Left hindlimb (tissue), 1 donor: Measurements from ENCODE around the gene ZRSR2.
A peak's percentile ranks its signal among the peaks of the same experiment; 100 is the strongest.
"Not testable (repeated sequence)": the region's sequence is repeated elsewhere in the genome, so short reads cannot be mapped to it uniquely, and the experiment has no call there.

Experiments used
- DNase-seq: peaks from one replicate; pipeline ENCODE4 v3.0.0-alpha.2; 2018

ZRSR2 gene

GRCh38 chrX:15797707-15798106 lies 7.4 kb downstream of the ZRSR2 start:
- DNase-seq = no peak

- no peak for DNase-seq
Observed at GRCh38 chrX:15804563-15804962, 14.3 kb downstream of the ZRSR2 start.

GRCh38 chrX:15808254-15808653 lies 18.0 kb downstream of the ZRSR2 start:
- DNase-seq = no peak

GRCh38 chrX:15812192-15812938 lies 22.1 kb downstream of the ZRSR2 start:
- DNase-seq = no peak

GRCh38 chrX:15813416-15813815 lies 23.1 kb downstream of the ZRSR2 start:
- no peak for DNase-seq

GRCh38 chrX:15814771-15815365 lies 24.6 kb downstream of the ZRSR2 start:
- no peak for DNase-seq

GRCh38 chrX:15815779-15816437 lies 25.6 kb downstream of the ZRSR2 start:
- no peak for DNase-seq

GRCh38 chrX:15816438-15816809 lies 26.1 kb downstream of the ZRSR2 start:
- DNase-seq = no peak

- peak; percentile 29 for DNase-seq
Observed at GRCh38 chrX:15816886-15817285, 26.6 kb downstream of the ZRSR2 start.

GRCh38 chrX:15820106-15821073 lies 30.1 kb downstream of the ZRSR2 start:
- DNase-seq = no peak

GRCh38 chrX:15822922-15823321 lies 32.6 kb downstream of the ZRSR2 start:
- DNase-seq = no peak

GRCh38 chrX:15825936-15826335 lies 35.7 kb downstream of the ZRSR2 start:
- DNase-seq = no peak

GRCh38 chrX:15829217-15829616 lies 38.9 kb downstream of the ZRSR2 start:
- no peak for DNase-seq

GRCh38 chrX:15831347-15831746 lies 41.1 kb downstream of the ZRSR2 start:
- DNase-seq = not testable (repeated sequence)

- DNase-seq = no peak
Observed at GRCh38 chrX:15834053-15834452, 43.8 kb downstream of the ZRSR2 start.

- no peak for DNase-seq
Observed at GRCh38 chrX:15834827-15835595, 44.7 kb downstream of the ZRSR2 start.

GRCh38 chrX:15838017-15838416 lies 47.7 kb downstream of the ZRSR2 start:
- no peak for DNase-seq

- no peak for DNase-seq
Observed at GRCh38 chrX:15841853-15842516, 51.7 kb downstream of the ZRSR2 start.

- DNase-seq = no peak
Observed at GRCh38 chrX:15843960-15844359, 53.7 kb downstream of the ZRSR2 start.

GRCh38 chrX:15848576-15848975 lies 58.3 kb downstream of the ZRSR2 start:
- no peak for DNase-seq

- no peak for DNase-seq
Observed at GRCh38 chrX:15849555-15849954, 59.3 kb downstream of the ZRSR2 start.
